Breast epithelium (tissue), 4 donors: ENCODE results near the gene FMNL2. TPM values are rescaled to one million over a fixed set of nuclear protein-coding genes. Genes with fewer than 3 reads are reported as not detected.

Experiments
- DNase-seq, 2 donors: peaks; one replicate each; pipeline ENCODE4 v3.0.0-alpha.2; 2019; ENCODE audit warnings: low spot score in 2 of 2
- H3K27ac ChIP-seq, 2 donors: fragments of 200-600 bp; sonication (generic) in 1 of 2; one replicate each; pipeline ENCODE4 v1.5.1; 2016 to 2019; ENCODE audit warnings: mild to moderate bottlenecking in 1 of 2
- H3K27me3 ChIP-seq, 2 donors: fragments of 200-600 bp; sonication (generic) in 1 of 2; one replicate each; pipeline versions ENCODE4 v1.5.1 to v1.6.0; 2017 to 2019; ENCODE audit warnings: control low read depth in 1 of 2, mild to moderate bottlenecking in 1 of 2
- H3K36me3 ChIP-seq: fragments of 200-600 bp; one replicate; pipeline ENCODE4 v1.5.1; 2019
- H3K4me1 ChIP-seq, 2 donors: fragments of 200-600 bp; sonication (generic); one replicate each; pipeline ENCODE4 v1.5.1; 2016 to 2019; ENCODE audit warnings: control low read depth in 1 of 2
- H3K4me3 ChIP-seq, 3 donors: fragments of 200-600 bp; sonication (generic); 1 replicate in 2 of 3; 2 replicates in 1 of 3; pipeline ENCODE4 v1.5.1; 2016 to 2019; ENCODE audit warnings: mild to moderate bottlenecking in 3 of 3, moderate library complexity in 2 of 3
- H3K9me3 ChIP-seq, 2 donors: fragments of 200-600 bp; sonication (generic) in 1 of 2; one replicate each; pipeline ENCODE4 v1.5.1; 2016 to 2019; ENCODE audit warnings: control low read depth in 1 of 2
- CTCF ChIP-seq, 3 donors: fragments of 450-650 bp; IDR thresholded peaks; one replicate each; pipeline ENCODE4 v1.5.1; 2016 to 2017; ENCODE audit warnings: antibody characterized with exemption in 3 of 3, mild to moderate bottlenecking in 3 of 3, moderate library complexity in 3 of 3
- POLR2A ChIP-seq: fragments of 450-650 bp; IDR thresholded peaks from one replicate; pipeline ENCODE4 v1.6.1; 2016; ENCODE audit warnings: antibody characterized with exemption, mild to moderate bottlenecking, moderate library complexity
- POLR2AphosphoS5 ChIP-seq, 3 donors: sonication (generic); formaldehyde crosslinking; IDR thresholded peaks; one replicate each; pipeline ENCODE4 v1.6.1; 2017; ENCODE audit warnings: antibody characterized with exemption in 3 of 3
- intact Hi-C: fragments of 100-400 bp; cut with DNase I; formaldehyde crosslinking; loops from one replicate; pipeline ENCODE4 v1.15.1; 2023; ENCODE audit warnings: low total_unique reads
- total RNA-seq, 3 donors: library from RNA; depleted of rRNA; stranded (reverse); fragments of >200 nt; gene quantifications; one replicate each; pipeline ENCODE4 v1.1.0, GENCODE V29; 2016

The FMNL2 gene
- total RNA-seq, 3 donors from 2014 or later, result 36.1 to 78.1 (median 40.0) TPM

- Histone ChIP-seq H3K9me3 (no peaks in the 10 kb centered on the region), H3K4me1 (no peaks in the 10 kb centered on the region), H3K4me3 (no peak overlapping the region), H3K36me3 (no peaks in the 10 kb centered on the region), H3K27ac (no peak overlapping the region), H3K27me3 (no peaks in the 10 kb centered on the region)
- intact Hi-C loops, result no loop called here
- DNase-seq, result no peak
- TF ChIP-seq CTCF (IDR thresholded peaks at IDR 0.05), result no peak
- no peak for TF ChIP-seq POLR2A
- no peak for TF ChIP-seq POLR2AphosphoS5 (IDR thresholded peaks at IDR 0.05)
Observed at GRCh38 chr2:152544638-152545037, 209.7 kb downstream of the FMNL2 start.

DNA sequence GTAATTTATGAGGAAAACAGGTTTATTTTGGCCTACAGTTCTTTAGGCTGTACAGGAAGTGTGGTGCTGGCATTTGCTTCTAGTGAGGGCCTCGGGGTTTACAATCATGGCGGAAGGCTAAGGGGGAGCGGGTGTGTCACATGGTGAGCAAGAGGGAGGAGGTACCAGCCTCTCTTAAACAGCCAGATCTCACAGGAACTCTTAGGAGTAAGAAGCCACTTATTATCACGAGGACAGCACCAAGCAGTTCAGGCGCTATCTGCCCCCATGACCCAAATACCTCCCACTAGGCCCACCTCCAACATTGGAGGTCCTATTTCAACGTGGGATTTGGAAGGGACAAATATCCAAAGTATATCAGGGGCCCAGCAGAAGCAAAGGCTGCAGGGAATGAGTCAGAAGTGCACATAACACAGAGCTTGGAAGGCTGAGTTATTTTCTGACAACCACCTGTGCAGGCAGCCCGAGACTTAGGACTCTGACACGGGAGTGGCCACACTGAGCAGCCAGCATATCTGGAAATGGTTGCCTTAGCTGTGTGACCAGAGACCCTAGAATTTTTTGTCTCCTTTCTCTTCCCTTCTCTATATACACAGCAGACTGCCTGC, 211.4 kb downstream of the FMNL2 start:
- DNase-seq, result no peak
- TF ChIP-seq POLR2AphosphoS5 (IDR thresholded peaks at IDR 0.05) (no peak), CTCF (IDR thresholded peaks at IDR 0.05) (no peak), POLR2A (no peak)
- no peak overlapping the region for H3K27ac ChIP-seq
- H3K4me1 ChIP-seq, result no peaks in the 10 kb centered on the region
- no peaks in the 10 kb centered on the region for H3K36me3 ChIP-seq
- no peaks in the 10 kb centered on the region for H3K27me3 ChIP-seq
- intact Hi-C loops, result no loop called here
- no peaks in the 10 kb centered on the region for H3K9me3 ChIP-seq
- H3K4me3 ChIP-seq, result no peak overlapping the region

DNA sequence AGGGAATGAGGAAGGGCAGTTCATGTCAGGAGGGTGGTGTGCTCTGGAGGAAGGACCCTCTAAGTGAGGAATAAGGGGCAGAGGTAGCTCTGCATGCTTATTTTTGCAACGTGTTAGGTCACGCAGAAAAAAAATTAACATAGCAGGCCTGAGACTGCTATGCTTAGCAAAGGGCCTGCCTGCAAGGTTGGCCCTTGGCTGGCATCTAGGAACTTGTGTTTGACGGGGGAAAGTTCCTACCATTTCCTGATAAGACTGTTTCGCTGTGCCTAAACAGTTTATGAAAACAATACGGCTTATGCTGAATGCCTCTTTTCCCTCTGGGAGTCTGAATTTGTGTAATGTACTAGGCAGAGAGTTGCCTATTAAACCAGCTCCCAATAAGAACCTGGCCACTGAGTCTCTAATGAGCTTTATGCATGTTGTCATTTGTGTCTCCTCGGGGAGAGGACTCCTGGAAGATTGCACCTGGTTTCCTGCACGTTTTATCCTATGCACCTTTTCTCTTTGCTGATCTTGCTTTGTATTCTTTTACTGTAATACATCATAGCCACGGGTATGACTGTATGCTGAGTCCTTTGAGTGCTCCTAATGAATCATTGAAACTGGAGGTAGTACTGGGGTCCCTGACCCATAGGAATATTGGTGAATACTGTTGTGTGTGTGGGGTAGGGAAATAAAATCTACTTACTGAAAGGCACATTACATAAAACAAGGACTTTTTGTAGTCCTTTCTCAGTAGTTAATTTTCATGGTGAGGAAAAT, 213.3 kb downstream of the FMNL2 start:
- no peak for TF ChIP-seq POLR2AphosphoS5 (IDR thresholded peaks at IDR 0.05)
- no peak for TF ChIP-seq CTCF (IDR thresholded peaks at IDR 0.05)
- no peak for TF ChIP-seq POLR2A
- Histone ChIP-seq H3K36me3 (no peaks in the 10 kb centered on the region), H3K9me3 (no peaks in the 10 kb centered on the region), H3K4me3 (no peak overlapping the region), H3K27ac (no peak overlapping the region), H3K27me3 (no peaks in the 10 kb centered on the region), H3K4me1 (no peaks in the 10 kb centered on the region)
- DNase-seq, result no peak
- intact Hi-C loops, result no loop called here

- no peak for DNase-seq
- no peak overlapping the region for H3K4me3 ChIP-seq
- TF ChIP-seq POLR2AphosphoS5 (IDR thresholded peaks at IDR 0.05) (no peak), CTCF (IDR thresholded peaks at IDR 0.05) (no peak), POLR2A (no peak)
- no peaks in the 10 kb centered on the region for H3K4me1 ChIP-seq
- H3K9me3 ChIP-seq, result no peaks in the 10 kb centered on the region
- intact Hi-C loops, result no loop called here
- H3K36me3 ChIP-seq, result no peaks in the 10 kb centered on the region
- H3K27me3 ChIP-seq, result no peaks in the 10 kb centered on the region
- no peak overlapping the region for H3K27ac ChIP-seq
Observed at GRCh38 chr2:152548996-152549395, 214.0 kb downstream of the FMNL2 start.

DNA sequence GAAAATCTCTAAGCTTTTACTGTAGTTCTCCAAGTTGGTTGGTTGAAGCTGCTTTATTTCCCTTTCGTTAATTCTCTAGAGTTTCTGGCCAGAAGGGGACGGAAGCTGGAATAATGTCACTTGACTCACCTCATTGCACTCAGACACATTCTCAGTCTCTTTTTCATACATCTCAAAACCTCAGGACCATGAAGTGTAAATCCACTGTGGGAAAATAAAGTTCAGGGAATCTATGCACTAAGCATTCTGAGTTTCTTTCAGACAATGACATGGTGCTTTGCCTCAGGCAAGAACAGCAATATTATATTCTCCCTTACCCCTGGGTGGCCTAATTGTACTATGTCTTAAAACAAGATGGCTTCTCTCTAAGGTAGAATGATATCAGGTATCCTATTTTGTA, 214.4 kb downstream of the FMNL2 start:
- TF ChIP-seq POLR2A (no peak), CTCF (IDR thresholded peaks at IDR 0.05) (no peak), POLR2AphosphoS5 (IDR thresholded peaks at IDR 0.05) (no peak)
- Histone ChIP-seq H3K36me3 (no peaks in the 10 kb centered on the region), H3K27me3 (no peaks in the 10 kb centered on the region), H3K4me3 (no peak overlapping the region), H3K4me1 (no peaks in the 10 kb centered on the region), H3K27ac (no peak overlapping the region), H3K9me3 (no peaks in the 10 kb centered on the region)
- no peak for DNase-seq
- intact Hi-C loops, result no loop called here
